KMS-11 (cell line): ENCODE results near the gene FGF21.

Experiments
- H2AFZ ChIP-seq: fragments of 200-600 bp; sonication (generic); 2 replicates; pipeline ENCODE4 v1.6.1; 2016; ENCODE audit warnings: antibody characterized with exemption, mixed run types, low read depth
- H3K27ac ChIP-seq: fragments of 200-600 bp; sonication (generic); 2 replicates; pipeline ENCODE4 v1.6.1; 2016; ENCODE audit warnings: mild to moderate bottlenecking, mixed run types
- H3K27me3 ChIP-seq: fragments of 200-600 bp; sonication (generic); 2 replicates; pipeline ENCODE4 v1.6.1; 2017; ENCODE audit warnings: mild to moderate bottlenecking, low read depth, mixed run types, moderate library complexity; ENCODE audit not compliant: insufficient read depth
- H3K36me3 ChIP-seq: fragments of 200-600 bp; sonication (generic); 2 replicates; pipeline ENCODE4 v1.6.1; 2017; ENCODE audit warnings: mild to moderate bottlenecking, mixed run types; ENCODE audit not compliant: insufficient read depth
- H3K4me1 ChIP-seq: fragments of 200-600 bp; sonication (generic); 2 replicates; pipeline ENCODE4 v1.6.1; 2016; ENCODE audit warnings: mild to moderate bottlenecking, low read depth, mixed run types; ENCODE audit not compliant: poor library complexity, severe bottlenecking
- H3K4me2 ChIP-seq: fragments of 200-600 bp; sonication (generic); 2 replicates; pipeline ENCODE4 v1.7.0; 2016; ENCODE audit warnings: mild to moderate bottlenecking, mixed run types
- H3K4me3 ChIP-seq: fragments of 200-600 bp; sonication (generic); IDR thresholded peaks from 2 replicates; pipeline ENCODE4 v1.6.1; 2017; ENCODE audit warnings: low read depth, low read length, mixed read lengths; ENCODE audit not compliant: insufficient read depth
- H3K79me2 ChIP-seq: fragments of 200-600 bp; sonication (generic); 2 replicates; pipeline ENCODE4 v1.6.1; 2016; ENCODE audit warnings: low read depth, mixed run types; ENCODE audit not compliant: insufficient read depth
- H3K9ac ChIP-seq: fragments of 200-600 bp; sonication (generic); 2 replicates; pipeline ENCODE4 v1.6.1; 2016; ENCODE audit warnings: mild to moderate bottlenecking, mixed run types
- H4K20me1 ChIP-seq: fragments of 200-600 bp; sonication (generic); 2 replicates; pipeline ENCODE4 v1.6.1; 2016; ENCODE audit warnings: mild to moderate bottlenecking, mixed run types; ENCODE audit not compliant: insufficient read depth
- CTCF ChIP-seq: fragments of 200-600 bp; sonication (generic); conservative IDR thresholded peaks from 2 replicates; pipeline ENCODE4 v1.6.1; 2017; ENCODE audit warnings: low read depth, mild to moderate bottlenecking, antibody characterized with exemption, low read length, moderate library complexity, mixed read lengths

FGF21 gene

GRCh38 chr19:48722196-48722708, 33.1 kb upstream of the FGF21 start:
- no peak for TF ChIP-seq CTCF
- Histone ChIP-seq H3K9ac (no peak overlapping the region), H3K27ac (no peak overlapping the region), H3K79me2 (no peaks in the 10 kb centered on the region), H3K4me3 (no peak overlapping the region), H3K36me3 (no peaks in the 10 kb centered on the region), H3K27me3 (peaks cover 5% of the 10 kb centered on the region; the same call in 1 of the 2 replicates), H2AFZ (no peak overlapping the region), H3K4me2 (no peak overlapping the region), H4K20me1 (no peaks in the 10 kb centered on the region), H3K4me1 (peaks cover 8% of the 10 kb centered on the region)

GRCh38 chr19:48724796-48725753, 30.2 kb upstream of the FGF21 start:
- H3K4me3 ChIP-seq = no peak overlapping the region
- TF ChIP-seq CTCF = no peak
- peak overlapping the region; percentile 25; the same call in 1 of the 2 replicates for H2AFZ ChIP-seq
- no peaks in the 10 kb centered on the region for H3K36me3 ChIP-seq
- no peak overlapping the region for H3K27ac ChIP-seq
- peaks cover 6% of the 10 kb centered on the region for H3K4me1 ChIP-seq
- H3K9ac ChIP-seq = no peak overlapping the region
- no peaks in the 10 kb centered on the region for H3K79me2 ChIP-seq
- no peaks in the 10 kb centered on the region for H4K20me1 ChIP-seq
- H3K4me2 ChIP-seq = no peak overlapping the region
- peaks cover 19% of the 10 kb centered on the region for H3K27me3 ChIP-seq

DNA sequence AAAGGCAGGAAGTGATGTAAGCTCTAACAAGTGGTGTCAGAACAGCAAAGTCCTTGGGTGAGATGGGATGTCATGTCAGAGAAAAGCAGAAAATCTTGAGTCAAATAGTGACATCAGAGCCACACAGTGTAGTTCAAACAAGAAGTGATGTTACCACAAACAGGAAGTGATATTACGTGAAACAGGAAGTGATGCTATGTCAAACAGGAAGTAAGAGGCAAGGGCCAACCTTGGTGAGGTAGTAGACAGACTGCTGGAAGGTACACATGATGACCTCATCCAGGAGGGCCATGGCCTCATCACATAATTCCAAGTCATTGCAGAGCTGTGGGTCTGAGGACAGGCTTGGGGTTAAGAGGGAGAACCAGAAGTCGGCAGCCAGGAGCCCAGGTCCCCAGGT, 28.8 kb upstream of the FGF21 start:
- Histone ChIP-seq H3K4me2 (no peak overlapping the region), H3K36me3 (no peaks in the 10 kb centered on the region), H3K4me3 (no peak overlapping the region), H3K27me3 (peaks cover 33% of the 10 kb centered on the region), H3K27ac (no peak overlapping the region), H3K79me2 (no peaks in the 10 kb centered on the region), H4K20me1 (no peaks in the 10 kb centered on the region), H3K9ac (no peak overlapping the region), H2AFZ (peak overlapping the region; percentile 6; the same call in 1 of the 2 replicates), H3K4me1 (no peaks in the 10 kb centered on the region)
- no peak for TF ChIP-seq CTCF

DNA sequence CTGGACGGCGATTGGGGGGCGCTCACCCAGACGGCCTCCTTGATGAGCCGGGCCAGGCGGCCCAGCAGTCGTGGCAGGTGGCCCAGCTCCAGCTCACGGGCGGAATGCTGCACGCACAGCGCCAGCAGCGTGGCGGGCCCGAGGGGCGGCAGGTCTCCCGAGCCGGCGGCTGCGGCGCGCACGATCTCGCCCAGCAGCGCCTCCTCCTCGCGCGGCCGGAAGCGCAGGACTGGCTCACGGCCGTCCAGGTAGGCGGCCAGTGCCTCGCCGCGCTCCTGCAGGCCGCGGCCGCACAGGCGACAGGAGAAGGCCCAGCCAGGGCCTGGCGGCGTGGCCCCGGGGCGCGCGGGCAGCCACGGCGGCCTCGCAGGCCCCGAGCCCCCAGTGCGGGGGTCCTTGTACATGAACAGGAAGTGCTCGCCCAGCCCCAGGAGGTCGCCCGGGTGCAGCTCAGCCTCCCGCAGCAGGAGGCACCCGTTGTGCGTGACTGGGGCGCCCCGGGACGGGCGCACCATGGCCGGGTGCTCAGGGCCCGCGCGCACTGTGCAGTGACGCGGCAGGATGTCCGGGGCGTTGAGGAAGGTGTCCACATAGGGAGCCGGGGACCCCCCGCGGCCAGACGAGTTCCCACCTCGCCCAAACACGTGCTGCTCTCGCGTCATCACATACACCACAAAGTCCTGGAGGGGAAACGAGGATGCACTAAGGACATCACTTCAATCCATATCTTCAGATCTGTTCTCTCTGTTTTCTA, 26.2 kb upstream of the FGF21 start:
- Histone ChIP-seq H3K4me2 (no peak overlapping the region), H4K20me1 (no peaks in the 10 kb centered on the region), H3K27ac (no peak overlapping the region), H3K36me3 (no peaks in the 10 kb centered on the region), H2AFZ (no peak overlapping the region), H3K4me3 (no peak overlapping the region), H3K4me1 (no peaks in the 10 kb centered on the region), H3K79me2 (no peaks in the 10 kb centered on the region), H3K27me3 (peaks cover 57% of the 10 kb centered on the region), H3K9ac (no peak overlapping the region)
- TF ChIP-seq CTCF = no peak
